PC-3 (cell line): ENCODE measurements around the gene TBC1D25. TPM values are rescaled to one million over a fixed set of nuclear protein-coding genes. Genes with fewer than 3 reads are reported as not detected.

Experiments
- ATAC-seq: fragments of 200-7000 bp; cut with Tn5 transposase; 2 replicates; pipeline ENCODE4 v1.9.1; 2020; ENCODE audit warnings: mild to moderate bottlenecking, moderate library complexity
- BruUV-seq: library from RNA; stranded (reverse); fragments of 400-500 nt; replicated peaks from 2 replicates; lab custom pipeline; 2021; lab: Mats Ljungman, UMichigan
- CTCF ChIA-PET: fragments of 300-600 bp; sonication (Branson Sonifier 250); formaldehyde crosslinking; loops from one replicate; lab custom pipeline; 2022; ENCODE audit warnings: antibody characterized with exemption; lab: Charles Lee
- POLR2A ChIA-PET: fragments of 300-600 bp; sonication (Branson Sonifier 250); formaldehyde crosslinking; loops from one replicate; lab custom pipeline; 2022; ENCODE audit warnings: antibody characterized with exemption; ENCODE audit not compliant: unreplicated experiment; lab: Charles Lee
- DNase-seq: peaks from one replicate; pipeline ENCODE4 v3.0.0-alpha.2; 2015
- H2AFZ ChIP-seq: fragments of 300-600 bp; sonication (generic); 2 replicates; pipeline ENCODE4 v1.6.0; 2016; ENCODE audit warnings: antibody characterized with exemption, low read length
- H3F3A ChIP-seq: fragments of 300-600 bp; sonication (generic); one replicate; pipeline ENCODE4 v1.6.0; 2017; ENCODE audit warnings: antibody characterized with exemption, low read length, control low read depth, mild to moderate bottlenecking; ENCODE audit not compliant: unreplicated experiment
- H3K27ac ChIP-seq: fragments of 300-600 bp; sonication (generic); 2 replicates; pipeline ENCODE4 v1.5.1; 2016; ENCODE audit warnings: mild to moderate bottlenecking, low read length
- H3K27me3 ChIP-seq: fragments of 300-600 bp; sonication (generic); 2 replicates; pipeline ENCODE4 v1.6.1; 2016; ENCODE audit warnings: low read length, mixed read lengths
- H3K36me3 ChIP-seq: fragments of 300-600 bp; sonication (generic); 2 replicates; pipeline ENCODE4 v1.6.1; 2016; ENCODE audit warnings: low read depth, mixed run types, low read length, mixed read lengths
- H3K4me1 ChIP-seq: fragments of 300-600 bp; sonication (generic); 2 replicates; pipeline ENCODE4 v1.5.1; 2016; ENCODE audit warnings: low read length; ENCODE audit not compliant: insufficient read depth
- H3K4me2 ChIP-seq: fragments of 300-600 bp; sonication (generic); 2 replicates; pipeline ENCODE4 v1.6.0; 2016; ENCODE audit warnings: low read length
- H3K4me3 ChIP-seq: fragments of 300-600 bp; sonication (generic); 2 replicates; pipeline ENCODE4 v1.5.1; 2016; ENCODE audit warnings: mild to moderate bottlenecking, low read length, mixed read lengths
- H3K79me2 ChIP-seq: fragments of 300-600 bp; sonication (generic); 2 replicates; pipeline ENCODE4 v1.6.1; 2017; ENCODE audit warnings: low read length, mixed read lengths
- H3K9ac ChIP-seq: fragments of 300-600 bp; sonication (generic); 2 replicates; pipeline ENCODE4 v1.6.0; 2016; ENCODE audit warnings: mild to moderate bottlenecking, low read length
- H3K9me2 ChIP-seq: fragments of 300-600 bp; sonication (generic); replicated peaks from 2 replicates; pipeline ENCODE4 v1.6.1; 2016; ENCODE audit warnings: mixed run types, low read length, mixed read lengths
- H3K9me3 ChIP-seq: fragments of 300-600 bp; sonication (generic); 2 replicates; pipeline ENCODE4 v1.6.1; 2016; ENCODE audit warnings: low read length, mixed read lengths
- H4K20me1 ChIP-seq: fragments of 300-600 bp; sonication (generic); 2 replicates; pipeline ENCODE4 v1.6.1; 2016; ENCODE audit warnings: low read length, mixed read lengths
- EZH2 ChIP-seq: fragments of 300-600 bp; sonication (generic); IDR thresholded peaks from one replicate; pipeline ENCODE4 v1.6.1; 2017; ENCODE audit warnings: antibody characterized with exemption, mild to moderate bottlenecking, low read length; ENCODE audit not compliant: unreplicated experiment
- EZH2phosphoT487 ChIP-seq: fragments of 300-600 bp; sonication (generic); IDR thresholded peaks from 2 replicates; pipeline ENCODE4 v1.6.1; 2018; ENCODE audit warnings: mild to moderate bottlenecking, antibody characterized with exemption, low read length, borderline replicate concordance
- intact Hi-C: fragments of 100-400 bp; cut with micrococcal nuclease; formaldehyde crosslinking; loops from 2 replicates; pipeline ENCODE4 v1.9.0; 2023
- total RNA-seq: library from RNA; depleted of rRNA; stranded (reverse); fragments of >200 nt; gene quantifications from 2 replicates; pipeline ENCODE4 v1.2.3, GENCODE V29; 2014
- TF ChIP-seq, protein P1 (sequence below): fragments of 300-600 bp; sonication (generic); conservative IDR thresholded peaks from 2 replicates; pipeline ENCODE4 v1.5.1; 2017; ENCODE audit warnings: antibody characterized with exemption, low read depth, mild to moderate bottlenecking, low read length

Gene TBC1D25
- total RNA-seq, 1 experiment from 2014 or later = 11.3 TPM

DNA sequence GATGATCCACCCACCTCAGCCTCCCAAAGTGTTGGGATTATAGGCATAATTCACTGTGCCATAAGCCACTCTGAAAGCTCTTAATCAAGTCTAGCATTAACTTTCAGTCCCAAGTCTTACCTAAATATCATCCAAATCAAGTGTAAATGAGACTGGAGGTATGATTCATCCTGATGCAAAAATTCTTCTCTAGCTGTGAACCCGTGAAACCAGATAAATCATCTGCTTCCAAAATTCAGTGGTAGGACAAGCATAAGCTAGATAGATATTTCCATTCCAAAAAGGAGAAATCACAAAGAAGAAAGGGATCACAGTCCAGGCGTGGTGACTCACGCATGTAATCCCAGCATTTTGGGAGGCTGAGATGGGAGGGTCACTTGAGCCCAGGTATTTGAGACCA lies 8.8 kb upstream of the TBC1D25 start:
- ATAC-seq (no peak; the same call in 1 of the 2 replicates), DNase-seq (peak; percentile 18)
- no peaks in the 10 kb centered on the region for H3F3A ChIP-seq
- ChIA-PET CTCF (no interaction called here), POLR2A (no interaction called here)
- no peaks in the 10 kb centered on the region for H3K9me3 ChIP-seq
- peaks cover 20% of the 10 kb centered on the region for H3K36me3 ChIP-seq
- H3K79me2 ChIP-seq = no peaks in the 10 kb centered on the region
- peaks cover 22% of the 10 kb centered on the region for H3K4me1 ChIP-seq
- no peaks in the 10 kb centered on the region for H4K20me1 ChIP-seq
- TF ChIP-seq EZH2 = no peak
- TF ChIP-seq EZH2phosphoT487 = no peak
- TF ChIP-seq, protein P1, sequence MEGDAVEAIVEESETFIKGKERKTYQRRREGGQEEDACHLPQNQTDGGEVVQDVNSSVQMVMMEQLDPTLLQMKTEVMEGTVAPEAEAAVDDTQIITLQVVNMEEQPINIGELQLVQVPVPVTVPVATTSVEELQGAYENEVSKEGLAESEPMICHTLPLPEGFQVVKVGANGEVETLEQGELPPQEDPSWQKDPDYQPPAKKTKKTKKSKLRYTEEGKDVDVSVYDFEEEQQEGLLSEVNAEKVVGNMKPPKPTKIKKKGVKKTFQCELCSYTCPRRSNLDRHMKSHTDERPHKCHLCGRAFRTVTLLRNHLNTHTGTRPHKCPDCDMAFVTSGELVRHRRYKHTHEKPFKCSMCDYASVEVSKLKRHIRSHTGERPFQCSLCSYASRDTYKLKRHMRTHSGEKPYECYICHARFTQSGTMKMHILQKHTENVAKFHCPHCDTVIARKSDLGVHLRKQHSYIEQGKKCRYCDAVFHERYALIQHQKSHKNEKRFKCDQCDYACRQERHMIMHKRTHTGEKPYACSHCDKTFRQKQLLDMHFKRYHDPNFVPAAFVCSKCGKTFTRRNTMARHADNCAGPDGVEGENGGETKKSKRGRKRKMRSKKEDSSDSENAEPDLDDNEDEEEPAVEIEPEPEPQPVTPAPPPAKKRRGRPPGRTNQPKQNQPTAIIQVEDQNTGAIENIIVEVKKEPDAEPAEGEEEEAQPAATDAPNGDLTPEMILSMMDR = no peak
- 0 out of 2 replicates have a peak overlapping the region, but pooled peaks have one; percentile 35 for H3K4me2 ChIP-seq
- intact Hi-C loops = no loop called here
- H3K27ac ChIP-seq = peak overlapping the region; percentile 86
- H2AFZ ChIP-seq = no peak overlapping the region
- H3K9ac ChIP-seq = no peak overlapping the region
- no peaks in the 10 kb centered on the region for H3K27me3 ChIP-seq
- H3K9me2 ChIP-seq = no peaks in the 10 kb centered on the region
- no peak overlapping the region for H3K4me3 ChIP-seq
- no TSS peak for BruUV-seq

DNA sequence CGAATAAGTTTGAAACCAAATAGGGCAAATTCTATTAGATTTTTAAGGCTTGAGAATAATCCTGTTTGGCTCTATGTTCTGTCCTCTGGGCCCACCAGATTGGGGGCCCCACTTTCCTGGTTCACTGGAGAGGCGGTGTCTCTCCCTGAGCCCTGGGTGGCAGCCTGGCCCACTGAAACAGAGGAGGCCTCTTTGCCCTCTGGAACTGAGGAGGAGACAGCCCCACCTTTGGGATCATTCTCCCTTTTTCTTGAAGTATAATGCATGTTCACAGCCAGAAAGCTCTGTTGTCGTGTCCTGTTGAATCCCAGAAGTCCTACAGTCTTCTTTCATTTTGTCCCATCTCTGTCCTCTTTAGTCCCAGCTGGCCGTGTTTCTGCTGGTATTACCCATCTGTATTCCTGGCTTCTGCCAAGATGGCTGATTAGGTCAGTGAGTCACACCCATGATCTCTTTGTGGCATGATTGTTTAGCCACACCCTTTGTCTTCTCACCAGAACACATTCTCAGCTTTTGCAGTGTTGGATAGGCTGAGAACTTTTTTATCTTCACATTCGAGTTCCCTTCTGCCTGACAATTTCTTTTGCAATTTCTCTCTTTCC lies 8.1 kb upstream of the TBC1D25 start:
- Histone ChIP-seq H3K79me2 (no peaks in the 10 kb centered on the region), H3F3A (no peaks in the 10 kb centered on the region), H3K9me3 (no peaks in the 10 kb centered on the region), H4K20me1 (no peaks in the 10 kb centered on the region), H2AFZ (peak overlapping the region; percentile 24; the same call in 1 of the 2 replicates), H3K9me2 (no peaks in the 10 kb centered on the region), H3K4me3 (no peak overlapping the region), H3K27me3 (no peaks in the 10 kb centered on the region), H3K9ac (peak overlapping the region; percentile 32; the same call in 1 of the 2 replicates), H3K4me2 (peak overlapping the region; percentile 39), H3K4me1 (peaks cover 22% of the 10 kb centered on the region), H3K27ac (peak overlapping the region; percentile 86), H3K36me3 (peaks cover 15% of the 10 kb centered on the region)
- DNase-seq (peak; percentile 80), ATAC-seq (peak; percentile 97)
- intact Hi-C loops = no loop called here
- ChIA-PET POLR2A (interaction anchor here (0.6 kb wide), 1 partner anchor 67 kb away, joined by 6 read pairs; no protein-coding TSS in a partner anchor), CTCF (no interaction called here)
- TSS peak; percentile 95 for BruUV-seq
- TF ChIP-seq, protein P1 = no peak
- TF ChIP-seq EZH2phosphoT487 (no peak), EZH2 (no peak)

DNA sequence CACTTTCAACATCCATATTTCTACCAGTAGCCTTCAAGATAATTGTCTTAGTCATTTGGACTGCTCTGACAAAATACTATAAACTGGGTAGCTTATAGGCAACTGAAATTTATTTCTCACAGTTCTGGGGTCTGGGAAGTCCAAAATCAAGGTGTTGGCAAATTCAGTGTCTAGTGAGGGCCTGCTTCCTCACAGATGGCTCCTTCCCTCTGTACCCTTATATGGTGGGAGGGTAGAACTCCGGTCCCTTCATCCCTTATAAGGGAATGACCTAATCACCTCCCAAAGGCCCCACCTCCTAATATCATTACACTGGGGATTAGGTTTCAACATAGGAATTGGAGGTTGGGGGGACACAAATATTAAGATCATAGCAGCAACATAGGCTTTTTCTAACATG lies 7.4 kb upstream of the TBC1D25 start:
- Histone ChIP-seq H3K9me2 (no peaks in the 10 kb centered on the region), H3K9ac (peak overlapping the region; percentile 32; the same call in 1 of the 2 replicates), H3F3A (no peaks in the 10 kb centered on the region), H3K27me3 (no peaks in the 10 kb centered on the region), H3K79me2 (no peaks in the 10 kb centered on the region), H4K20me1 (no peaks in the 10 kb centered on the region), H2AFZ (0 out of 2 replicates have a peak overlapping the region, but pooled peaks have one; percentile 24), H3K4me1 (peaks cover 22% of the 10 kb centered on the region), H3K4me3 (no peak overlapping the region), H3K27ac (peak overlapping the region; percentile 86), H3K36me3 (peaks cover 8% of the 10 kb centered on the region), H3K4me2 (peak overlapping the region; percentile 39), H3K9me3 (no peaks in the 10 kb centered on the region)
- ChIA-PET POLR2A (no interaction called here), CTCF (no interaction called here)
- DNase-seq (no peak), ATAC-seq (no peak)
- BruUV-seq = TSS peak; percentile 55
- intact Hi-C loops = no loop called here
- TF ChIP-seq, protein P1 = no peak
- TF ChIP-seq EZH2phosphoT487 = no peak
- no peak for TF ChIP-seq EZH2
